Smooth muscle cell of trachea (primary cell): ENCODE results near the gene SLC2A5. TPM values are rescaled to one million over a fixed set of nuclear protein-coding genes. Genes with fewer than 3 reads are reported as not detected.

ENCODE experiments used
- total RNA-seq: library from RNA; depleted of rRNA; stranded (reverse); fragments of >200 nt; gene quantifications from 2 replicates; pipeline ENCODE4 v1.2.1, GENCODE V29; 2014

SLC2A5 gene, protein sequence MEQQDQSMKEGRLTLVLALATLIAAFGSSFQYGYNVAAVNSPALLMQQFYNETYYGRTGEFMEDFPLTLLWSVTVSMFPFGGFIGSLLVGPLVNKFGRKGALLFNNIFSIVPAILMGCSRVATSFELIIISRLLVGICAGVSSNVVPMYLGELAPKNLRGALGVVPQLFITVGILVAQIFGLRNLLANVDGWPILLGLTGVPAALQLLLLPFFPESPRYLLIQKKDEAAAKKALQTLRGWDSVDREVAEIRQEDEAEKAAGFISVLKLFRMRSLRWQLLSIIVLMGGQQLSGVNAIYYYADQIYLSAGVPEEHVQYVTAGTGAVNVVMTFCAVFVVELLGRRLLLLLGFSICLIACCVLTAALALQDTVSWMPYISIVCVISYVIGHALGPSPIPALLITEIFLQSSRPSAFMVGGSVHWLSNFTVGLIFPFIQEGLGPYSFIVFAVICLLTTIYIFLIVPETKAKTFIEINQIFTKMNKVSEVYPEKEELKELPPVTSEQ
- total RNA-seq: 2.0 and 13.2 TPM in 2 replicates

DNA sequence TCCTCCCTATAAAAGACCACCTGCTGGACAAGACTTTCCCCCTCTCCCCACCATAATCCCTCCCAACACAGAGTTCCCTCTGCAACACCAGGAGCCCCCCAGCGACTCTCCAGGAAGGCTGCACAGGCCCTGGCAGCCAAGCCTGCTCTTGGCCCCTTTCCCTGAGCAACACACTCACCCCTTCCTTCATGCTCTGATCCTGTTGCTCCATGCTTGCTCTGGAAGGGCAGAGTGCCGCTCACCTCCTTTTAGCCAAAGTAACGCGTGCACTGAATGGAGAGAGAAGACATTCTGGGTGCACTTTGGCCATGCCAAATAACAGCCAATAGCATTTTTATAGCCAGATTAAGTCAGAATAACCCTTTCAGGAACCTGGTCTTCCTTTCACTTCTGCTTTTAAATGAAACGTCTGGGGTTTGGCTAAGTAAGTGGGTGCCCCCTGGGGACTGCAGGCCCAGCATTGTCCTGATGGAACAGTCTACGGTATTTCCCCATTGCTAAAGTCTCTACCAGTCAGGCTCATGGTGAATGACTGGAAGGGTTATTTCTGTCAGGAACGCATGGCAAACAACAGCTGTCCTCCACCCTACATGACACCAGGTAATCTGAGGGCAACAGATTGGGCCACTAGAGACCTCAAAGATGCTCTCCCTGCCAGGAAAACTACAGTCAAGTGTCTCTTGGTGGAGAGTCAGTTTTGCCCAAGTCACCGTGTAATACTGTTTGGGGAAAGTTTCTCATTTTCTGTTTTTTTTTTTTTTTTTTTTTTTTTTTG, at the start of gene SLC2A5:
Gene SLC2A5, minus strand, starts transcription at position 310 of the 775 bp plus-strand sequence. Its CDS starts 99 bp downstream, at position 211.

Other genes with a start within 250 kb of the SLC2A5 start
- gene ENO1, start 190.9 kb downstream of the SLC2A5 start, total RNA-seq: 1,419 and 2,540 TPM in 2 replicates
- gene CA6, start 123.8 kb downstream of the SLC2A5 start, total RNA-seq: not detected in 2 replicates
- not detected in 2 replicates for gene SLC2A7, start 43.2 kb downstream of the SLC2A5 start, total RNA-seq
- gene GPR157, start 59.5 kb upstream of the SLC2A5 start, total RNA-seq: 1.9 and 6.8 TPM in 2 replicates
- 52.9 and 54.0 TPM in 2 replicates for gene H6PD, start 165.1 kb upstream of the SLC2A5 start, total RNA-seq
- gene SPSB1, start 223.3 kb upstream of the SLC2A5 start, total RNA-seq: 20.8 and 57.1 TPM in 2 replicates